ENCODE results near the gene OR13H1.
A peak's percentile ranks its signal among the peaks of the same experiment; 100 is the strongest.
"Not testable (repeated sequence)": the region's sequence is repeated elsewhere in the genome, so short reads cannot be mapped to it uniquely, and the experiment has no call there.

The OR13H1 gene

DNA sequence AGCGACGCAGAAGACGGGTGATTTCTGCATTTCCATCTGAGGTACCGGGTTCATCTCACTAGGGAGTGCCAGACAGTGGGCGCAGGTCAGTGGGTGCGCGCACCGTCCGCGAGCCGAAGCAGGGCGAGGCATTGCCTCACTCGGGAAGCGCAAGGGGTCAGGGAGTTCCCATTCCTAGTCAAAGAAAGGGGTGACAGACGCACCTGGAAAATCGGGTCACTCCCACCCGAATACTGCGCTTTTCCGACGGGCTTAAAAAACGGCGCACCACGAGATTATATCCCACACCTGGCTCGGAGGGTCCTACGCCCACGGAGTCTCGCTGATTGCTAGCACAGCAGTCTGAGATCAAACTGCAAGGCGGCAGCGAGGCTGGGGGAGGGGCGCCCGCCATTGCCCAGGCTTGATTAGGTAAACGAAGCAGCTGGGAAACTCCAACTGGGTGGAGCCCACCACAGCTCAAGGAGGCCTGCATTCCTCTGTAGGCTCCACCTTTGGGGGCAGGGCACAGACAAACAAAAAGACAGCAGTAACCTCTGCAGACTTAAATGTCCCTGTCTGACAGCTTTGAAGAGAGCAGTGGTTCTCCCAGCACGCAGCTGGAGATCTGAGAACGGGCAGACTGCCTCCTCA lies 35.0 kb downstream of the OR13H1 start:
- not testable (repeated sequence) for H3K9me3 ChIP-seq (ENCODE audit: control insufficient read depth, insufficient read depth, low read length); H3K4me1 ChIP-seq (ENCODE audit: insufficient read depth, low read length); H3K36me3 ChIP-seq (ENCODE audit: insufficient read depth, low read length)
- peak overlapping the region; percentile 78 for H3K9ac ChIP-seq (ENCODE audit: low read depth, low read length)

- Histone ChIP-seq H3K36me3 (ENCODE audit: insufficient read depth, low read length) (no peaks in the 10 kb centered on the region), H3K9me3 (ENCODE audit: control insufficient read depth, insufficient read depth, low read length) (no peaks in the 10 kb centered on the region), H3K4me1 (ENCODE audit: insufficient read depth, low read length) (no peaks in the 10 kb centered on the region), H3K9ac (ENCODE audit: low read depth, low read length) (no peak overlapping the region)
These were observed 45.1 kb downstream of the OR13H1 start for GRCh38 chrX:131588995-131589394.
